DOHH2 (cell line): ENCODE data around the gene SIRPB1.

Experiments used
- CTCF ChIP-seq: fragments of 200-600 bp; sonication (generic); IDR thresholded peaks from one replicate; pipeline ENCODE4 v1.5.1; 2014; ENCODE audit warnings: antibody characterized with exemption, mild to moderate bottlenecking, low read depth, low read length; ENCODE audit not compliant: poor library complexity, severe bottlenecking
- EZH2phosphoT487 ChIP-seq: fragments of 200-600 bp; sonication (generic); IDR thresholded peaks from 2 replicates; pipeline ENCODE4 v1.6.1; 2017; ENCODE audit warnings: borderline replicate concordance, mild to moderate bottlenecking, antibody characterized with exemption, low read length, moderate library complexity, mixed read lengths

GRCh38 chr20:1652104-1652503 lies 32.3 kb upstream of the SIRPB1 start:
- TF ChIP-seq CTCF = no peak
- TF ChIP-seq EZH2phosphoT487 = no peak
